Measurements from ENCODE around the gene ETV7. TPM values are rescaled to one million over a fixed set of nuclear protein-coding genes. Genes with fewer than 3 reads are reported as not detected.

The ETV7 gene
- total and polyA plus RNA-seq, 2 experiments from 2014 or later: 0.47 to 1.2 TPM

GRCh38 chr6:36368421-36368820, 19.0 kb downstream of the ETV7 start:
- Histone ChIP-seq H3K4me3 (no peak overlapping the region), H3K79me2 (replicated peaks; ENCODE audit: insufficient read depth) (no peaks in the 10 kb centered on the region), H3F3A (replicated peaks; ENCODE audit: low read depth) (no peaks in the 10 kb centered on the region), H3K27ac (ENCODE audit: low read depth) (no peak overlapping the region), H3K36me3 (ENCODE audit: insufficient read depth) (no peaks in the 10 kb centered on the region), H2AFZ (no peak overlapping the region), H3K4me2 (no peak overlapping the region), H3K4me1 (ENCODE audit: insufficient read depth) (no peaks in the 10 kb centered on the region), H3K9me2 (ENCODE audit: insufficient read depth) (no peaks in the 10 kb centered on the region), H4K20me1 (replicated peaks; ENCODE audit: insufficient read depth) (no peaks in the 10 kb centered on the region), H3K27me3 (ENCODE audit: insufficient read depth) (no peaks in the 10 kb centered on the region)
- Mint-ChIP-seq H3K27me3 (ENCODE audit: insufficient read depth, low read depth, poor library complexity) (peaks cover 7% of the 10 kb centered on the region), H3K9me3 (no peaks in the 10 kb centered on the region), H3K27ac (no peak overlapping the region), H3K36me3 (ENCODE audit: low read depth) (peaks cover 4% of the 10 kb centered on the region; the same call in 1 of the 3 replicates), H3K4me3 (no peak overlapping the region), H3K4me1 (peaks cover 11% of the 10 kb centered on the region)
- DNase-seq (ENCODE audit: low spot score): no peak
- TF ChIP-seq REST (IDR thresholded peaks at IDR 0.05; ENCODE audit: unreplicated experiment) (no peak), STAT1 (IDR thresholded peaks at IDR 0.05; ENCODE audit: unreplicated experiment) (no peak), POLR2AphosphoS5 (IDR thresholded peaks at IDR 0.05; ENCODE audit: low read depth) (no peak), EZH2 (IDR thresholded peaks at IDR 0.05; ENCODE audit: low read depth, unreplicated experiment) (no peak), ZNF331 (CRISPR knock-in tag; IDR thresholded peaks at IDR 0.05; ENCODE audit: low read depth) (no peak), EZH2phosphoT487 (IDR thresholded peaks at IDR 0.05; ENCODE audit: unreplicated experiment) (no peak), JUNB (IDR thresholded peaks at IDR 0.05; ENCODE audit: unreplicated experiment) (no peak), NANOG (IDR thresholded peaks at IDR 0.05; ENCODE audit: borderline replicate concordance) (no peak), CREB1 (CRISPR knock-in tag; IDR thresholded peaks at IDR 0.05; ENCODE audit: low read depth) (no peak), ZNF114 (CRISPR knock-in tag; IDR thresholded peaks at IDR 0.05) (no peak)
- TF ChIP-seq, protein P1, sequence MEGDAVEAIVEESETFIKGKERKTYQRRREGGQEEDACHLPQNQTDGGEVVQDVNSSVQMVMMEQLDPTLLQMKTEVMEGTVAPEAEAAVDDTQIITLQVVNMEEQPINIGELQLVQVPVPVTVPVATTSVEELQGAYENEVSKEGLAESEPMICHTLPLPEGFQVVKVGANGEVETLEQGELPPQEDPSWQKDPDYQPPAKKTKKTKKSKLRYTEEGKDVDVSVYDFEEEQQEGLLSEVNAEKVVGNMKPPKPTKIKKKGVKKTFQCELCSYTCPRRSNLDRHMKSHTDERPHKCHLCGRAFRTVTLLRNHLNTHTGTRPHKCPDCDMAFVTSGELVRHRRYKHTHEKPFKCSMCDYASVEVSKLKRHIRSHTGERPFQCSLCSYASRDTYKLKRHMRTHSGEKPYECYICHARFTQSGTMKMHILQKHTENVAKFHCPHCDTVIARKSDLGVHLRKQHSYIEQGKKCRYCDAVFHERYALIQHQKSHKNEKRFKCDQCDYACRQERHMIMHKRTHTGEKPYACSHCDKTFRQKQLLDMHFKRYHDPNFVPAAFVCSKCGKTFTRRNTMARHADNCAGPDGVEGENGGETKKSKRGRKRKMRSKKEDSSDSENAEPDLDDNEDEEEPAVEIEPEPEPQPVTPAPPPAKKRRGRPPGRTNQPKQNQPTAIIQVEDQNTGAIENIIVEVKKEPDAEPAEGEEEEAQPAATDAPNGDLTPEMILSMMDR (conservative IDR thresholded peaks at IDR 0.05; ENCODE audit: low read depth in 2 of 2): no peak
- TF ChIP-seq, protein P2, sequence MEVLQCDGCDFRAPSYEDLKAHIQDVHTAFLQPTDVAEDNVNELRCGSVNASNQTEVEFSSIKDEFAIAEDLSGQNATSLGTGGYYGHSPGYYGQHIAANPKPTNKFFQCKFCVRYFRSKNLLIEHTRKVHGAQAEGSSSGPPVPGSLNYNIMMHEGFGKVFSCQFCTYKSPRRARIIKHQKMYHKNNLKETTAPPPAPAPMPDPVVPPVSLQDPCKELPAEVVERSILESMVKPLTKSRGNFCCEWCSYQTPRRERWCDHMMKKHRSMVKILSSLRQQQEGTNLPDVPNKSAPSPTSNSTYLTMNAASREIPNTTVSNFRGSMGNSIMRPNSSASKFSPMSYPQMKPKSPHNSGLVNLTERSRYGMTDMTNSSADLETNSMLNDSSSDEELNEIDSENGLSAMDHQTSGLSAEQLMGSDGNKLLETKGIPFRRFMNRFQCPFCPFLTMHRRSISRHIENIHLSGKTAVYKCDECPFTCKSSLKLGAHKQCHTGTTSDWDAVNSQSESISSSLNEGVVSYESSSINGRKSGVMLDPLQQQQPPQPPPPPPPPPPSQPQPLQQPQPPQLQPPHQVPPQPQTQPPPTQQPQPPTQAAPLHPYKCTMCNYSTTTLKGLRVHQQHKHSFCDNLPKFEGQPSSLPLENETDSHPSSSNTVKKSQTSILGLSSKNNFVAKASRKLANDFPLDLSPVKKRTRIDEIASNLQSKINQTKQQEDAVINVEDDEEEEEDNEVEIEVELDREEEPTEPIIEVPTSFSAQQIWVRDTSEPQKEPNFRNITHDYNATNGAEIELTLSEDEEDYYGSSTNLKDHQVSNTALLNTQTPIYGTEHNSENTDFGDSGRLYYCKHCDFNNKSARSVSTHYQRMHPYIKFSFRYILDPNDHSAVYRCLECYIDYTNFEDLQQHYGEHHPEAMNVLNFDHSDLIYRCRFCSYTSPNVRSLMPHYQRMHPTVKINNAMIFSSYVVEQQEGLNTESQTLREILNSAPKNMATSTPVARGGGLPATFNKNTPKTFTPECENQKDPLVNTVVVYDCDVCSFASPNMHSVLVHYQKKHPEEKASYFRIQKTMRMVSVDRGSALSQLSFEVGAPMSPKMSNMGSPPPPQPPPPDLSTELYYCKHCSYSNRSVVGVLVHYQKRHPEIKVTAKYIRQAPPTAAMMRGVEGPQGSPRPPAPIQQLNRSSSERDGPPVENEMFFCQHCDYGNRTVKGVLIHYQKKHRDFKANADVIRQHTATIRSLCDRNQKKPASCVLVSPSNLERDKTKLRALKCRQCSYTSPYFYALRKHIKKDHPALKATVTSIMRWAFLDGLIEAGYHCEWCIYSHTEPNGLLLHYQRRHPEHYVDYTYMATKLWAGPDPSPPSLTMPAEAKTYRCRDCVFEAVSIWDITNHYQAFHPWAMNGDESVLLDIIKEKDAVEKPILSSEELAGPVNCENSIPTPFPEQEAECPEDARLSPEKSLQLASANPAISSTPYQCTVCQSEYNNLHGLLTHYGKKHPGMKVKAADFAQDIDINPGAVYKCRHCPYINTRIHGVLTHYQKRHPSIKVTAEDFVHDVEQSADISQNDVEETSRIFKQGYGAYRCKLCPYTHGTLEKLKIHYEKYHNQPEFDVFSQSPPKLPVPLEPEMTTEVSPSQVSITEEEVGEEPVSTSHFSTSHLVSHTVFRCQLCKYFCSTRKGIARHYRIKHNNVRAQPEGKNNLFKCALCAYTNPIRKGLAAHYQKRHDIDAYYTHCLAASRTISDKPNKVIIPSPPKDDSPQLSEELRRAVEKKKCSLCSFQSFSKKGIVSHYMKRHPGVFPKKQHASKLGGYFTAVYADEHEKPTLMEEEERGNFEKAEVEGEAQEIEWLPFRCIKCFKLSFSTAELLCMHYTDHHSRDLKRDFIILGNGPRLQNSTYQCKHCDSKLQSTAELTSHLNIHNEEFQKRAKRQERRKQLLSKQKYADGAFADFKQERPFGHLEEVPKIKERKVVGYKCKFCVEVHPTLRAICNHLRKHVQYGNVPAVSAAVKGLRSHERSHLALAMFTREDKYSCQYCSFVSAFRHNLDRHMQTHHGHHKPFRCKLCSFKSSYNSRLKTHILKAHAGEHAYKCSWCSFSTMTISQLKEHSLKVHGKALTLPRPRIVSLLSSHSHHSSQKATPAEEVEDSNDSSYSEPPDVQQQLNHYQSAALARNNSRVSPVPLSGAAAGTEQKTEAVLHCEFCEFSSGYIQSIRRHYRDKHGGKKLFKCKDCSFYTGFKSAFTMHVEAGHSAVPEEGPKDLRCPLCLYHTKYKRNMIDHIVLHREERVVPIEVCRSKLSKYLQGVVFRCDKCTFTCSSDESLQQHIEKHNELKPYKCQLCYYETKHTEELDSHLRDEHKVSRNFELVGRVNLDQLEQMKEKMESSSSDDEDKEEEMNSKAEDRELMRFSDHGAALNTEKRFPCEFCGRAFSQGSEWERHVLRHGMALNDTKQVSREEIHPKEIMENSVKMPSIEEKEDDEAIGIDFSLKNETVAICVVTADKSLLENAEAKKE (CRISPR knock-in tag; IDR thresholded peaks at IDR 0.05): no peak
- TF ChIP-seq, protein P3, sequence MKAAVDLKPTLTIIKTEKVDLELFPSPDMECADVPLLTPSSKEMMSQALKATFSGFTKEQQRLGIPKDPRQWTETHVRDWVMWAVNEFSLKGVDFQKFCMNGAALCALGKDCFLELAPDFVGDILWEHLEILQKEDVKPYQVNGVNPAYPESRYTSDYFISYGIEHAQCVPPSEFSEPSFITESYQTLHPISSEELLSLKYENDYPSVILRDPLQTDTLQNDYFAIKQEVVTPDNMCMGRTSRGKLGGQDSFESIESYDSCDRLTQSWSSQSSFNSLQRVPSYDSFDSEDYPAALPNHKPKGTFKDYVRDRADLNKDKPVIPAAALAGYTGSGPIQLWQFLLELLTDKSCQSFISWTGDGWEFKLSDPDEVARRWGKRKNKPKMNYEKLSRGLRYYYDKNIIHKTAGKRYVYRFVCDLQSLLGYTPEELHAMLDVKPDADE (IDR thresholded peaks at IDR 0.05): no peak
- ATAC-seq: no peak
